ENCODE results near the gene TUT1. TPM values are rescaled to one million over a fixed set of nuclear protein-coding genes. Genes with fewer than 3 reads are reported as not detected.

Gene TUT1, protein sequence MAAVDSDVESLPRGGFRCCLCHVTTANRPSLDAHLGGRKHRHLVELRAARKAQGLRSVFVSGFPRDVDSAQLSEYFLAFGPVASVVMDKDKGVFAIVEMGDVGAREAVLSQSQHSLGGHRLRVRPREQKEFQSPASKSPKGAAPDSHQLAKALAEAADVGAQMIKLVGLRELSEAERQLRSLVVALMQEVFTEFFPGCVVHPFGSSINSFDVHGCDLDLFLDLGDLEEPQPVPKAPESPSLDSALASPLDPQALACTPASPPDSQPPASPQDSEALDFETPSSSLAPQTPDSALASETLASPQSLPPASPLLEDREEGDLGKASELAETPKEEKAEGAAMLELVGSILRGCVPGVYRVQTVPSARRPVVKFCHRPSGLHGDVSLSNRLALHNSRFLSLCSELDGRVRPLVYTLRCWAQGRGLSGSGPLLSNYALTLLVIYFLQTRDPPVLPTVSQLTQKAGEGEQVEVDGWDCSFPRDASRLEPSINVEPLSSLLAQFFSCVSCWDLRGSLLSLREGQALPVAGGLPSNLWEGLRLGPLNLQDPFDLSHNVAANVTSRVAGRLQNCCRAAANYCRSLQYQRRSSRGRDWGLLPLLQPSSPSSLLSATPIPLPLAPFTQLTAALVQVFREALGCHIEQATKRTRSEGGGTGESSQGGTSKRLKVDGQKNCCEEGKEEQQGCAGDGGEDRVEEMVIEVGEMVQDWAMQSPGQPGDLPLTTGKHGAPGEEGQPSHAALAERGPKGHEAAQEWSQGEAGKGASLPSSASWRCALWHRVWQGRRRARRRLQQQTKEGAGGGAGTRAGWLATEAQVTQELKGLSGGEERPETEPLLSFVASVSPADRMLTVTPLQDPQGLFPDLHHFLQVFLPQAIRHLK
- 10 to 100 TPM; 13.7 to 20.0 (median 16.1) TPM for total RNA-seq

DNA sequence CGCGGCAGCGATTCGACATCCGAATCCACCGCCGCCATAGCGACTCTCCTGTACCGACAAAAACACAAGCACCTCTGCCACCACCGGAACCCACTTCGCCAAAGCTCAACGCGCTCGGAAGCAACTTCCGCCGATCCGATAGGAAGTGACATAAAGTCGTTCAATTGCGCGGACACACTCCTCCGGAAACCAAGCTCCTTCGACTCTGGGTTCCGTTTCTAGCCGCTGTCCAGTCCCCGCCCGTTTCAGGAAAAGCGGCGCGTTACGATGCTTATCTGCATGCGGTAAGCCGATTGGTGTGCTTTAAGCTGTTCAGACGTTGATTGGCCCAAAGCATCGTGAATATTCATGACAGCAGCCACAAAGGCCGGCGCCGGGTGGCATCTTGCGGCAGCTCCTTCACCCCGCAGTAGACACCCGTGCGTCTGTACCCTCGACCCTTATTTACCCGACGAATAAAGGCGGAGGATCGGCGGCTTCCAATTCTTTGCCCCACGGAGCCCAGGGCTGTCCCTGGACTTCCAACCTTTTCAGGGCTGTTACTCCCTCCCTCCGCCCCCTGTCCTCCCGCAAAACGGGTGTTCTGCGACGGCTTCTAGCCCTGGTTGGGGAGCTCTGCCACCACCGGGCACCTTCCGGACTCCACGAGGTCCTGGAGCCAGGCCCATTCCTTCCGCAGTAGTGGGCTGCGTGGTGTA lies at the start of gene TUT1:
TUT1 (minus strand) TSS at position 76 of the 698 bp plus-strand sequence; CDS start at position 38, 38 bp downstream.
- peak; percentile 98 for DNase-seq
- Histone ChIP-seq H3K27ac (peak within 1 kb of the TSS; percentile 79 to 93 (median 84)), H3K4me3 (replicated peaks in 1 of 3) (peak within 1 kb of the TSS in 2 of 3 donors; percentile 62 to 80), H3K4me1 (peaks cover 15 to 34% of the 10 kb centered on the region in 2 donors), H3K9me3 (no peaks in the 10 kb centered on the region), H3K36me3 (peaks cover 31 to 37% of the 10 kb centered on the region in 2 donors), H3K27me3 (no peaks in the 10 kb centered on the region)
- 0% methylated on average over 46 to 52 of the region's 58 CpGs for WGBS, 2 donors
- peak; percentile 39 to 97 for TF ChIP-seq POLR2A (IDR thresholded peaks at IDR 0.05)
- TF ChIP-seq, protein P1, sequence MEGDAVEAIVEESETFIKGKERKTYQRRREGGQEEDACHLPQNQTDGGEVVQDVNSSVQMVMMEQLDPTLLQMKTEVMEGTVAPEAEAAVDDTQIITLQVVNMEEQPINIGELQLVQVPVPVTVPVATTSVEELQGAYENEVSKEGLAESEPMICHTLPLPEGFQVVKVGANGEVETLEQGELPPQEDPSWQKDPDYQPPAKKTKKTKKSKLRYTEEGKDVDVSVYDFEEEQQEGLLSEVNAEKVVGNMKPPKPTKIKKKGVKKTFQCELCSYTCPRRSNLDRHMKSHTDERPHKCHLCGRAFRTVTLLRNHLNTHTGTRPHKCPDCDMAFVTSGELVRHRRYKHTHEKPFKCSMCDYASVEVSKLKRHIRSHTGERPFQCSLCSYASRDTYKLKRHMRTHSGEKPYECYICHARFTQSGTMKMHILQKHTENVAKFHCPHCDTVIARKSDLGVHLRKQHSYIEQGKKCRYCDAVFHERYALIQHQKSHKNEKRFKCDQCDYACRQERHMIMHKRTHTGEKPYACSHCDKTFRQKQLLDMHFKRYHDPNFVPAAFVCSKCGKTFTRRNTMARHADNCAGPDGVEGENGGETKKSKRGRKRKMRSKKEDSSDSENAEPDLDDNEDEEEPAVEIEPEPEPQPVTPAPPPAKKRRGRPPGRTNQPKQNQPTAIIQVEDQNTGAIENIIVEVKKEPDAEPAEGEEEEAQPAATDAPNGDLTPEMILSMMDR (IDR thresholded peaks at IDR 0.05) = peak in 2 of 6 experiments; percentile 3 to 18
- intact Hi-C loops (cut with DNase I) = no loop called here

DNA sequence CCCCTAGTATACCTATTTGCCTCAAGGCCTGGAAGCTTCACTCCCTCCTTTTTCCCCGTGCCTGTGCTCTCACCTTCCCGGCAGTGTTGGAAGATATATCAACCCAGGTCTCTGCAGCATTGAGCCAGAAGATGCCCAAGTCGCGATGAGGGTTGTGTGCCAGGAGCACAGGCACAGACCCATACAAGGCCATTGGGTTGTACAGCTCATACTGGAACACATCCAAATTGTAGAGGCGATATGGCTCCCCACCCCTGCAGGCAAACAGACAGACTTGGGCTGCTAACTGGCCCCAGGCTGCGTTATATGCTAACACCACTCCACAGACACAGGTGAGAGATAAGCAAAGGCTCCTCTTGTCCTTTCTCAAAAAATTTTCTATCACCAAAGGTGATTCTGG lies 41.2 kb upstream of the TUT1 start:
- Histone ChIP-seq H3K4me3 (replicated peaks in 1 of 3) (no peak overlapping the region), H3K4me1 (no peaks in the 10 kb centered on the region), H3K36me3 (peaks cover 66 to 81% of the 10 kb centered on the region in 2 donors), H3K9me3 (no peaks in the 10 kb centered on the region), H3K27me3 (no peaks in the 10 kb centered on the region), H3K27ac (no peak overlapping the region)
- 98 to 100% methylated on average over 4 to 6 of the region's 6 CpGs for WGBS, 2 donors
- no peak for TF ChIP-seq POLR2A (IDR thresholded peaks at IDR 0.05)
- TF ChIP-seq, protein P1 (IDR thresholded peaks at IDR 0.05) = no peak
- intact Hi-C loops (cut with DNase I) = no loop called here
- DNase-seq = no peak

DNA sequence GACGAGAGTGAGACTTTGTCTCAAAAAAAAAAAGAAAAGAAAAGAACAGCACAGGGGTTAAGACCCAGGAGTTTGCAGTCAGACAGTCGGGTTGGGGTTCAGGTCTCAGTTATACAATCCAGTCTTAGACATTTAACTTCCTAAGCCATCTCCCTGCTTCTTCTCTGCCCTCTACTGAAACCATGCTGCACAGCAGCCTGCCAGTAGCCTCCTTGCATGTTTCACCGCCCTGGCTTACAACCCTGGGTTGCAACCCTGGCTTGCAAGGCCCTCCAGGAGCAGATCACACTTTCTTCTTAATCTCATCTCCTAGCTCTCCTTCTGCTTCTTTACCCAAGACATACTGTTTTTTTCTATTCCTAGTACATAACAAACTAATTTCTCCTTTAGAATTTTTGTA lies 36.4 kb upstream of the TUT1 start:
- H3K36me3 ChIP-seq = peaks cover 66 to 70% of the 10 kb centered on the region in 2 donors
- no peak for DNase-seq
- TF ChIP-seq, protein P1 (IDR thresholded peaks at IDR 0.05) = no peak
- no peak for TF ChIP-seq POLR2A (IDR thresholded peaks at IDR 0.05)
- peaks cover 0 to under 1% of the 10 kb centered on the region in 2 donors for H3K4me1 ChIP-seq
- no peak overlapping the region for H3K4me3 ChIP-seq (replicated peaks in 1 of 3)
- no peaks in the 10 kb centered on the region for H3K9me3 ChIP-seq
- 86 to 88% methylated on average over 3 of the region's 3 CpGs for WGBS, 2 donors
- no peak overlapping the region for H3K27ac ChIP-seq
- H3K27me3 ChIP-seq = no peaks in the 10 kb centered on the region
- intact Hi-C loops (cut with DNase I) = no loop called here

DNA sequence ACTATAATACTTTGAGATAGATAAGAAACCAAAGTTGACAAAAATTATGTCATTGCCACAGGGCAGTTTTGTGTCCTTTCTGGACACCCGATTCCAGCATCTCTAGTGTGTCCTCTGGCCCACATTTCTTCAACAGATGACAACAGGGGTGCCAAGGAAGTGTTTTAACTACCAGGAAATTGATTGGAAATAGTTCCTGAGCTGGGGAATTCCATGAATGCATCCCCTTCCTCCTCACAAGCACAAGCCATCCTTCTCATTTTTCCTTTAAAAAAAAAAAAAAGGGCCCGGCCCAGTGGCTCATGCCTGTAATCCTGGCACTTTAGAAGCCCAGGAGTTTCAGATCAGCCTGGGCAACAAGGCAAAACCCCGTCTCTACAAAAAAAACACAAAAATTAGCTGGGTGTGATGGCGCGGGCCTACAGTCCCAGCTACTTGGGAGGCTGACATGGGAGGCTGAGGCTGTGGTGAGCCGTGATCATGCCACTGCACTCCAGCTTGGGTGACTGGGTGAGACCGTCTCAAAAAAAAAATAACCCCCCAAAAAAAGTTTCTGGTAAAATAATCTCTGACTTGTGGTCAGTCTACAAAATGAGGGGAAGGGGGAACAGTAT lies 31.3 kb upstream of the TUT1 start:
- no peaks in the 10 kb centered on the region for H3K9me3 ChIP-seq
- H3K27me3 ChIP-seq = no peaks in the 10 kb centered on the region
- peak overlapping the region; percentile 49 to 77 (median 67) for H3K27ac ChIP-seq
- peaks cover 20 to 25% of the 10 kb centered on the region in 2 donors for H3K36me3 ChIP-seq
- no peak overlapping the region for H3K4me3 ChIP-seq (replicated peaks in 1 of 3)
- whole genome bisulfite sequencing, 2 donors = 86% methylated on average over 7 of the region's 7 CpGs
- TF ChIP-seq, protein P1 (IDR thresholded peaks at IDR 0.05) = no peak
- no peak for TF ChIP-seq POLR2A (IDR thresholded peaks at IDR 0.05)
- H3K4me1 ChIP-seq = peaks cover 4 to 14% of the 10 kb centered on the region in 2 donors
- DNase-seq = no peak
- intact Hi-C loops (cut with DNase I) = no loop called here

Measured in thyroid gland (tissue), 4 donors.